ENCODE measurements around the gene KPRP.

DNA sequence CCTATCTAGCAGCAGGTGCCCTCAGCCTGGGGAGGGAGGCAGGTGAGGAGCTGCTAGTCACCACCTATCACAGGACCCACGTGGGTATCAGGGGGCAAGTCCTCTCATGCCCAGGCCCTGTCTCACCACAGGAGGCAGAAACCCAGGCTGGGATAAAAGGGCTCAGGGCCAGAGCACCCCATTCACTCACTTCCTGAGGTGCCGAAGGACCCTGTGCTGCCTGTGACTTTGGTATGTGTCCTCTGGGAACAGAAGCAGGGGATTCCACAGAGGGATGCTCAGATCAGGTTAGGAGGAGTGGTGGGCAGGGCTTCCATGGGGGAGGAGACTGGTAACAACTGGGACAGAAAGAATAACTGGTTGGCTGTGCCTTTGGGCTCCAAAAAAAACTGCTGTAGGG is 28.3 kb downstream of the KPRP start, which contains the start of gene LCE1E:
- TF ChIP-seq, protein P1, sequence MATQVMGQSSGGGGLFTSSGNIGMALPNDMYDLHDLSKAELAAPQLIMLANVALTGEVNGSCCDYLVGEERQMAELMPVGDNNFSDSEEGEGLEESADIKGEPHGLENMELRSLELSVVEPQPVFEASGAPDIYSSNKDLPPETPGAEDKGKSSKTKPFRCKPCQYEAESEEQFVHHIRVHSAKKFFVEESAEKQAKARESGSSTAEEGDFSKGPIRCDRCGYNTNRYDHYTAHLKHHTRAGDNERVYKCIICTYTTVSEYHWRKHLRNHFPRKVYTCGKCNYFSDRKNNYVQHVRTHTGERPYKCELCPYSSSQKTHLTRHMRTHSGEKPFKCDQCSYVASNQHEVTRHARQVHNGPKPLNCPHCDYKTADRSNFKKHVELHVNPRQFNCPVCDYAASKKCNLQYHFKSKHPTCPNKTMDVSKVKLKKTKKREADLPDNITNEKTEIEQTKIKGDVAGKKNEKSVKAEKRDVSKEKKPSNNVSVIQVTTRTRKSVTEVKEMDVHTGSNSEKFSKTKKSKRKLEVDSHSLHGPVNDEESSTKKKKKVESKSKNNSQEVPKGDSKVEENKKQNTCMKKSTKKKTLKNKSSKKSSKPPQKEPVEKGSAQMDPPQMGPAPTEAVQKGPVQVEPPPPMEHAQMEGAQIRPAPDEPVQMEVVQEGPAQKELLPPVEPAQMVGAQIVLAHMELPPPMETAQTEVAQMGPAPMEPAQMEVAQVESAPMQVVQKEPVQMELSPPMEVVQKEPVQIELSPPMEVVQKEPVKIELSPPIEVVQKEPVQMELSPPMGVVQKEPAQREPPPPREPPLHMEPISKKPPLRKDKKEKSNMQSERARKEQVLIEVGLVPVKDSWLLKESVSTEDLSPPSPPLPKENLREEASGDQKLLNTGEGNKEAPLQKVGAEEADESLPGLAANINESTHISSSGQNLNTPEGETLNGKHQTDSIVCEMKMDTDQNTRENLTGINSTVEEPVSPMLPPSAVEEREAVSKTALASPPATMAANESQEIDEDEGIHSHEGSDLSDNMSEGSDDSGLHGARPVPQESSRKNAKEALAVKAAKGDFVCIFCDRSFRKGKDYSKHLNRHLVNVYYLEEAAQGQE (IDR thresholded peaks at IDR 0.05; ENCODE audit: low read depth, low read length), result no peak
- TF ChIP-seq NR2F1 (conservative IDR thresholded peaks at IDR 0.05) (no peak), POLR2A (IDR thresholded peaks at IDR 0.05; ENCODE audit: low read depth, low read length) (no peak), JUNB (IDR thresholded peaks at IDR 0.05) (no peak), ATF7 (IDR thresholded peaks at IDR 0.05; ENCODE audit: low read depth) (no peak), EP300 (IDR thresholded peaks at IDR 0.05; ENCODE audit: borderline replicate concordance in 1 of 2, control insufficient read depth in 1 of 2, low read depth in 2 of 2, low read length in 2 of 2) (no peak), SPI1 (IDR thresholded peaks at IDR 0.05; ENCODE audit: borderline replicate concordance, insufficient read depth, low read depth, low read length) (no peak), MXI1 (IDR thresholded peaks at IDR 0.05; ENCODE audit: low read depth, low read length) (no peak), TARDBP (IDR thresholded peaks at IDR 0.05; ENCODE audit: borderline replicate concordance) (no peak)
- TF ChIP-seq, protein P2, sequence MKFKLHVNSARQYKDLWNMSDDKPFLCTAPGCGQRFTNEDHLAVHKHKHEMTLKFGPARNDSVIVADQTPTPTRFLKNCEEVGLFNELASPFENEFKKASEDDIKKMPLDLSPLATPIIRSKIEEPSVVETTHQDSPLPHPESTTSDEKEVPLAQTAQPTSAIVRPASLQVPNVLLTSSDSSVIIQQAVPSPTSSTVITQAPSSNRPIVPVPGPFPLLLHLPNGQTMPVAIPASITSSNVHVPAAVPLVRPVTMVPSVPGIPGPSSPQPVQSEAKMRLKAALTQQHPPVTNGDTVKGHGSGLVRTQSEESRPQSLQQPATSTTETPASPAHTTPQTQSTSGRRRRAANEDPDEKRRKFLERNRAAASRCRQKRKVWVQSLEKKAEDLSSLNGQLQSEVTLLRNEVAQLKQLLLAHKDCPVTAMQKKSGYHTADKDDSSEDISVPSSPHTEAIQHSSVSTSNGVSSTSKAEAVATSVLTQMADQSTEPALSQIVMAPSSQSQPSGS (IDR thresholded peaks at IDR 0.05; ENCODE audit: low read length), result no peak
- TF ChIP-seq, protein P3, sequence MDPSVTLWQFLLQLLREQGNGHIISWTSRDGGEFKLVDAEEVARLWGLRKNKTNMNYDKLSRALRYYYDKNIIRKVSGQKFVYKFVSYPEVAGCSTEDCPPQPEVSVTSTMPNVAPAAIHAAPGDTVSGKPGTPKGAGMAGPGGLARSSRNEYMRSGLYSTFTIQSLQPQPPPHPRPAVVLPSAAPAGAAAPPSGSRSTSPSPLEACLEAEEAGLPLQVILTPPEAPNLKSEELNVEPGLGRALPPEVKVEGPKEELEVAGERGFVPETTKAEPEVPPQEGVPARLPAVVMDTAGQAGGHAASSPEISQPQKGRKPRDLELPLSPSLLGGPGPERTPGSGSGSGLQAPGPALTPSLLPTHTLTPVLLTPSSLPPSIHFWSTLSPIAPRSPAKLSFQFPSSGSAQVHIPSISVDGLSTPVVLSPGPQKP (IDR thresholded peaks at IDR 0.05; ENCODE audit: low read depth, low read length), result no peak
